K562 treated with DMSO at 1 percent for 12 hours (cell line): ENCODE results near the gene DNAJC24. TPM values are rescaled to one million over a fixed set of nuclear protein-coding genes. Genes with fewer than 3 reads are reported as not detected.

Source experiments
- total RNA-seq: library from RNA; unstranded; fragments of 300-600 nt; gene quantifications from 2 replicates; pipeline ENCODE4 v1.2.3, GENCODE V29; 2022; ENCODE audit not compliant: insufficient read depth

Gene DNAJC24
- 9.4 and 13.8 TPM in 2 replicates for total RNA-seq

GRCh38 chr11:31369348-31370329, at the start of gene DNAJC24, which contains the start of gene DCDC1:
Gene DNAJC24, plus strand, starts transcription at chr11:31369860. Its CDS starts 889 bp downstream, at chr11:31370749.
Gene DCDC1, minus strand, starts transcription at chr11:31369739. Its CDS starts 41,459 bp downstream, at chr11:31328280.

Other genes with a start within 250 kb of the DNAJC24 start
- gene DCDC1, start 121 bp upstream of the DNAJC24 start, total RNA-seq, result not detected in 2 replicates
- gene IMMP1L, start 139.8 kb downstream of the DNAJC24 start, total RNA-seq, result 22.6 and 44.8 TPM in 2 replicates
- 15.3 and 24.7 TPM in 2 replicates for gene ELP4, start 139.9 kb downstream of the DNAJC24 start, total RNA-seq